Stimulated activated CD4-positive, alpha-beta T cell treated with anti-CD3 and anti-CD28 coated beads, Interleukin-1b, Interleukin-23, amount 100 ng/mL, for 24 hours (primary cell): ENCODE measurements around the gene NTN1.
"Not testable (repeated sequence)": the region's sequence is repeated elsewhere in the genome, so short reads cannot be mapped to it uniquely, and the experiment has no call there.

Source experiments
- DNase-seq, 4 experiments: peaks; one replicate each; pipeline ENCODE4 v3.0.0-alpha.2; 2020; ENCODE audit warnings: low read depth in 4 of 4, low spot score in 1 of 4

NTN1 gene

GRCh38 chr17:9021158-9021991 lies at the start of gene NTN1:
Gene NTN1, plus strand, starts transcription at chr17:9021510. Its CDS starts 864 bp downstream, at chr17:9022374.
- DNase-seq: peak in 3 of 4 experiments; percentile 40 to 60 (median 52)

- no peak for DNase-seq
These were observed 46.1 kb upstream of the NTN1 start for GRCh38 chr17:8975091-8975725.

- DNase-seq: no peak
These were observed 44.7 kb upstream of the NTN1 start for GRCh38 chr17:8976638-8977037.

GRCh38 chr17:8979715-8980114 lies 41.6 kb upstream of the NTN1 start:
- DNase-seq: no peak

- no peak for DNase-seq
These were observed 39.9 kb upstream of the NTN1 start for GRCh38 chr17:8981443-8981842.

GRCh38 chr17:8984225-8984624 lies 37.1 kb upstream of the NTN1 start:
- DNase-seq: not testable (repeated sequence)

- no peak for DNase-seq
These were observed 36.1 kb upstream of the NTN1 start for GRCh38 chr17:8985054-8985701.

GRCh38 chr17:8986295-8986694 lies 35.0 kb upstream of the NTN1 start:
- DNase-seq: no peak

- DNase-seq: not testable (repeated sequence)
These were observed 32.9 kb upstream of the NTN1 start for GRCh38 chr17:8988263-8988935.

- peak; percentile 38 to 60 (median 48) for DNase-seq
These were observed 29.6 kb upstream of the NTN1 start for GRCh38 chr17:8991514-8992285.

GRCh38 chr17:8994319-8994718 lies 27.0 kb upstream of the NTN1 start:
- peak in 3 of 4 experiments; percentile 51 to 56 (median 56) for DNase-seq

GRCh38 chr17:8995711-8996110 lies 25.6 kb upstream of the NTN1 start:
- DNase-seq: no peak

GRCh38 chr17:8997994-8998628 lies 23.2 kb upstream of the NTN1 start:
- DNase-seq: peak; percentile 50 to 71 (median 68)

GRCh38 chr17:9001559-9001958 lies 19.8 kb upstream of the NTN1 start:
- DNase-seq: no peak

- no peak for DNase-seq
These were observed 19.1 kb upstream of the NTN1 start for GRCh38 chr17:9002227-9002605.

GRCh38 chr17:9002606-9003354 lies 18.5 kb upstream of the NTN1 start:
- DNase-seq: no peak

- no peak for DNase-seq
These were observed 17.8 kb upstream of the NTN1 start for GRCh38 chr17:9003355-9004131.

GRCh38 chr17:9004132-9004960 lies 17.0 kb upstream of the NTN1 start:
- DNase-seq: no peak
